Suprapubic skin (tissue), 4 donors: ENCODE measurements around the gene ELF5. TPM values are rescaled to one million over a fixed set of nuclear protein-coding genes. Genes with fewer than 3 reads are reported as not detected.

ENCODE experiments used
- DNase-seq, 2 donors: peaks; one replicate each; pipeline ENCODE4 v3.0.0-alpha.2; 2019; ENCODE audit warnings: low spot score in 2 of 2
- H3K27ac ChIP-seq: fragments of 200-600 bp; sonication (generic); one replicate; pipeline ENCODE4 v1.5.1; 2019
- H3K27me3 ChIP-seq: fragments of 200-600 bp; sonication (generic); one replicate; pipeline ENCODE4 v1.5.1; 2019
- H3K36me3 ChIP-seq: fragments of 200-600 bp; sonication (generic); one replicate; pipeline ENCODE4 v1.5.1; 2019
- H3K4me1 ChIP-seq: fragments of 200-600 bp; sonication (generic); one replicate; pipeline ENCODE4 v1.5.1; 2019
- H3K4me3 ChIP-seq: fragments of 200-600 bp; sonication (generic); one replicate; pipeline ENCODE4 v1.5.1; 2019; ENCODE audit warnings: mild to moderate bottlenecking
- H3K9me3 ChIP-seq: fragments of 200-600 bp; sonication (generic); one replicate; pipeline ENCODE4 v1.5.1; 2019
- CTCF ChIP-seq, 2 donors: fragments of 200-600 bp in 1 of 2; fragments of 450-650 bp in 1 of 2; sonication (generic) in 1 of 2; IDR thresholded peaks; one replicate each; pipeline ENCODE4 v1.5.1; 2016 to 2019; ENCODE audit warnings: antibody characterized with exemption in 2 of 2, mild to moderate bottlenecking in 1 of 2, moderate library complexity in 1 of 2
- EP300 ChIP-seq: sonication (generic); formaldehyde crosslinking; IDR thresholded peaks from one replicate; pipeline ENCODE4 v1.6.1; 2017; ENCODE audit warnings: antibody characterized with exemption
- POLR2A ChIP-seq, 2 donors: fragments of 450-650 bp; IDR thresholded peaks; one replicate each; pipeline ENCODE4 v1.6.1; 2017; ENCODE audit warnings: antibody characterized with exemption in 2 of 2, mild to moderate bottlenecking in 2 of 2, moderate library complexity in 2 of 2
- POLR2AphosphoS5 ChIP-seq, 3 donors: sonication (generic); formaldehyde crosslinking; IDR thresholded peaks; one replicate each; pipeline ENCODE4 v1.6.1; 2017; ENCODE audit warnings: antibody characterized with exemption in 3 of 3
- WGBS: methylation state at CpG from one replicate; pipeline ENCODE4 v1.1.5; 2018; 5-methylcytosine and 5-hydroxymethylcytosine counted together
- total RNA-seq, 4 donors: library from RNA; depleted of rRNA; stranded (reverse); fragments of >200 nt; gene quantifications; one replicate each; pipeline ENCODE4 v1.1.0, GENCODE V29; 2016

ELF5 gene
- total RNA-seq, 4 donors from 2014 or later = 7.9 to 20.4 (median 11.9) TPM

- Histone ChIP-seq H3K27me3 (peaks cover 5% of the 10 kb centered on the region), H3K9me3 (no peaks in the 10 kb centered on the region), H3K36me3 (no peaks in the 10 kb centered on the region), H3K4me3 (no peak overlapping the region), H3K27ac (no peak overlapping the region), H3K4me1 (no peaks in the 10 kb centered on the region)
- WGBS = 79% methylated on average over 6 of the region's 6 CpGs
- no peak for DNase-seq
- TF ChIP-seq CTCF (IDR thresholded peaks at IDR 0.05) = no peak
- TF ChIP-seq POLR2AphosphoS5 (IDR thresholded peaks at IDR 0.05) = no peak
- TF ChIP-seq POLR2A (IDR thresholded peaks at IDR 0.05) = no peak
- no peak for TF ChIP-seq EP300
Observed at GRCh38 chr11:34540870-34541269, 27.3 kb upstream of the ELF5 start.

GRCh38 chr11:34537636-34538035, 24.0 kb upstream of the ELF5 start:
- 50% methylated on average over 1 of the region's 1 CpG for WGBS
- no peak overlapping the region for H3K27ac ChIP-seq
- DNase-seq = no peak
- H3K4me1 ChIP-seq = no peaks in the 10 kb centered on the region
- H3K9me3 ChIP-seq = peaks cover 4% of the 10 kb centered on the region
- TF ChIP-seq CTCF (IDR thresholded peaks at IDR 0.05) (no peak), EP300 (no peak), POLR2A (IDR thresholded peaks at IDR 0.05) (no peak), POLR2AphosphoS5 (IDR thresholded peaks at IDR 0.05) (no peak)
- peaks cover 5% of the 10 kb centered on the region for H3K27me3 ChIP-seq
- no peak overlapping the region for H3K4me3 ChIP-seq
- H3K36me3 ChIP-seq = no peaks in the 10 kb centered on the region

- TF ChIP-seq POLR2AphosphoS5 (IDR thresholded peaks at IDR 0.05) (no peak), CTCF (IDR thresholded peaks at IDR 0.05) (no peak), POLR2A (IDR thresholded peaks at IDR 0.05) (no peak), EP300 (no peak)
- H3K27me3 ChIP-seq = peaks cover 2% of the 10 kb centered on the region
- H3K4me3 ChIP-seq = no peak overlapping the region
- H3K27ac ChIP-seq = no peak overlapping the region
- no peak for DNase-seq
- peaks cover 4% of the 10 kb centered on the region for H3K9me3 ChIP-seq
- H3K36me3 ChIP-seq = no peaks in the 10 kb centered on the region
- no peaks in the 10 kb centered on the region for H3K4me1 ChIP-seq
Observed at GRCh38 chr11:34536056-34536455, 22.5 kb upstream of the ELF5 start.

- no peak for TF ChIP-seq POLR2A (IDR thresholded peaks at IDR 0.05)
- TF ChIP-seq EP300 = no peak
- TF ChIP-seq CTCF (IDR thresholded peaks at IDR 0.05) = no peak
- no peak for TF ChIP-seq POLR2AphosphoS5 (IDR thresholded peaks at IDR 0.05)
- no peak for DNase-seq
- no peaks in the 10 kb centered on the region for H3K36me3 ChIP-seq
- H3K4me1 ChIP-seq = no peaks in the 10 kb centered on the region
- peaks cover 4% of the 10 kb centered on the region for H3K9me3 ChIP-seq
- no peak overlapping the region for H3K4me3 ChIP-seq
- no peaks in the 10 kb centered on the region for H3K27me3 ChIP-seq
- H3K27ac ChIP-seq = no peak overlapping the region
- WGBS = 91% methylated on average over 3 of the region's 3 CpGs
Observed at GRCh38 chr11:34534826-34535225, 21.2 kb upstream of the ELF5 start.

GRCh38 chr11:34531663-34532062, 18.1 kb upstream of the ELF5 start:
- no peak overlapping the region for H3K27ac ChIP-seq
- H3K4me1 ChIP-seq = no peaks in the 10 kb centered on the region
- H3K9me3 ChIP-seq = peaks cover 4% of the 10 kb centered on the region
- H3K27me3 ChIP-seq = no peaks in the 10 kb centered on the region
- DNase-seq = no peak
- 63% methylated on average over 1 of the region's 1 CpG for WGBS
- no peak overlapping the region for H3K4me3 ChIP-seq
- TF ChIP-seq POLR2AphosphoS5 (IDR thresholded peaks at IDR 0.05) (no peak), EP300 (no peak), CTCF (IDR thresholded peaks at IDR 0.05) (no peak), POLR2A (IDR thresholded peaks at IDR 0.05) (no peak)
- no peaks in the 10 kb centered on the region for H3K36me3 ChIP-seq
